ENCODE results near the gene CD52. TPM values are rescaled to one million over a fixed set of nuclear protein-coding genes. Genes with fewer than 3 reads are reported as not detected.

The CD52 gene
- total RNA-seq, 2 experiments from 2014 or later, result 324 to 344 TPM

DNA sequence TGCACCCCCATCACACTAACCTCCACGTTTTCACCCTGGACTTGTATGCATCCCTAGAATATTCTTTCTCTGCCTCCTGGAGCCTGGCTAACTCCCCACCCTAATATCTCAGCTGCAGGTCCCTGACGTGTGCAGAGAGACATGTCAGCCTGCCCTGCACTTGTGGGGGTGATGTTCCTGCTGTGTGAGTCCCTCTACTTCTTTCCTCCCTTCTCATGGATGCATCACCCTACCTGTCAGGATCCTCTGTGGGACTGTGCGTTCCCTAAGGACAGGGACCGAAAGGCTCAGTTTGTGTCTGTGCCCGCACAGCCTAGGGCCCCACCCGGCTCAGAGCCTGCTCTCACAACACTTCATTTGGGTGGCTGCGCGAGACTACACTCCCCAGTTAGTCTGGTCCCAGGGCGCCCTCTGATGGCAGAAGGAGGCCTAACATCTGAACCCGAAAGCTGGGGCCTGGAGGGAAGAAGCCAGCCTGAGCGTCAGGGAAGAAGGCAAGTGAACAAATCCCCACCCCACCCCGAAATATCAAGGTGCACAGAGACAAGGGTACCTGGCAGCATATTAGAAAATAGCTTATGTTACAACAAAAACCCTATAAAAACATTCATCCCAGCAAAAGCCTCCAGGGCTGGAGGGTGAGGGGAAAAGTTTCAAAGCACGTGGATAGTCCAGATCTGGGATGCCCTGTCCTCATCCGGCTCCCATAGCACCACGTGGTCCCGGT, 3.7 kb downstream of the CD52 start:
- Mint-ChIP-seq H3K27me3 (no peaks in the 10 kb centered on the region), H3K27ac (peak overlapping the region; percentile 94), H3K4me1 (ENCODE audit: low read depth) (peaks cover 49% of the 10 kb centered on the region), H3K9me3 (no peaks in the 10 kb centered on the region), H3K4me3 (peak overlapping the region; percentile 93), H3K36me3 (ENCODE audit: low read depth) (peaks cover 48% of the 10 kb centered on the region)
- peak; percentile 62 for ATAC-seq
- intact Hi-C loops (cut with micrococcal nuclease), result loop anchor here (2.0 kb wide), 2 partner anchors 33 to 45 kb away; no protein-coding TSS in a partner anchor
- DNase-seq, result peak; percentile 98
- POLR2A ChIA-PET, result interaction anchor here (0.6 to 11.3 kb wide), 11 partner anchors 12 to 195 kb away, joined by 3 to 284 read pairs (median 3); partner anchors contain the start of genes SH3BGRL3 and ZNF593
- TF ChIP-seq CTCF (IDR thresholded peaks at IDR 0.05), result peak; percentile 94
- CTCF ChIA-PET, result interaction anchor here (0.6 to 15.0 kb wide), 50 partner anchors 8 to 177 kb away, joined by 3 to 282 read pairs (median 5); partner anchors contain the start of genes C1orf232, CEP85, LIN28A and SH3BGRL3

- CTCF ChIA-PET, result interaction anchor here (0.6 to 15.0 kb wide), 47 partner anchors 8 to 177 kb away, joined by 3 to 282 read pairs (median 5); partner anchors contain the start of genes C1orf232, CEP85, LIN28A and SH3BGRL3
These were observed 4.2 kb downstream of the CD52 start for GRCh38 chr1:26322042-26322331.

DNA sequence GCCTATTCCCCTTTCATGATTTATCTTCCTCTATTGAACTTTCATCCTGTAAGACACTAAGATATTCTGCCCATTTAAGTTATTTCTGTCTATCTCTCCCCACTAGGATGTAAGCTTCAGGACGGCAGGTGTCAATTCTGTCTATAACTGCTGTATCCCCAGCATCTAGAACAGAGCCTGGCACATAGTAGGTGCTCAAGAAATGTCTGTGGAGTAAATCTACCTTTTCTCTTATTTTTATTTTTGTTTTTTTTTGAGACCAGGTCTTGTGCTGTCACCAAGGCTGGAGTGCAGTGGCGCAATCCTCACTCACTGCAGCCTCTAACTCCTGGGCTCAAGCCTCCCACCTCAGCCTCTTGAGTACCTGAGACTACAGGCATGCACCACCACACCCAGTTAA, 5.6 kb downstream of the CD52 start:
- H3K36me3 Mint-ChIP-seq (ENCODE audit: low read depth), result peaks cover 45% of the 10 kb centered on the region
- no peak for ATAC-seq
- H3K4me1 Mint-ChIP-seq (ENCODE audit: low read depth), result peaks cover 37% of the 10 kb centered on the region
- TF ChIP-seq CTCF (IDR thresholded peaks at IDR 0.05), result no peak
- ChIA-PET POLR2A (interaction anchor here (0.7 to 11.3 kb wide), 2 partner anchors 39 to 40 kb away, joined by 3 to 284 read pairs; partner anchors contain the start of gene SH3BGRL3), CTCF (interaction anchor here (1.5 to 15.0 kb wide), 7 partner anchors 15 to 153 kb away, joined by 3 to 282 read pairs (median 37); partner anchors contain the start of genes SH3BGRL3, UBXN11, ZNF593 and ZNF593OS)
- no peaks in the 10 kb centered on the region for H3K9me3 Mint-ChIP-seq
- no peak overlapping the region for H3K4me3 Mint-ChIP-seq
- intact Hi-C loops (cut with micrococcal nuclease), result no loop called here
- peak overlapping the region; percentile 60 for H3K27ac Mint-ChIP-seq
- H3K27me3 Mint-ChIP-seq, result no peaks in the 10 kb centered on the region
- no peak for DNase-seq

More at GRCh38 chr1:26322042-26322331, 4.2 kb downstream of the CD52 start:
- TF ChIP-seq CTCF (IDR thresholded peaks at IDR 0.05), result no peak
- H3K4me1 Mint-ChIP-seq (ENCODE audit: low read depth), result peaks cover 45% of the 10 kb centered on the region
- no peaks in the 10 kb centered on the region for H3K9me3 Mint-ChIP-seq
- H3K36me3 Mint-ChIP-seq (ENCODE audit: low read depth), result peaks cover 48% of the 10 kb centered on the region
- intact Hi-C loops (cut with micrococcal nuclease), result no loop called here
- no peak overlapping the region for H3K4me3 Mint-ChIP-seq
- POLR2A ChIA-PET, result interaction anchor here (0.6 to 11.3 kb wide), 10 partner anchors 11 to 195 kb away, joined by 3 to 284 read pairs (median 3); partner anchors contain the start of genes SH3BGRL3 and ZNF593
- peak overlapping the region; percentile 66 for H3K27ac Mint-ChIP-seq
- DNase-seq, result no peak
- ATAC-seq, result no peak
- no peaks in the 10 kb centered on the region for H3K27me3 Mint-ChIP-seq

- Mint-ChIP-seq H3K4me1 (ENCODE audit: low read depth) (peaks cover 35% of the 10 kb centered on the region), H3K27ac (peak overlapping the region; percentile 28), H3K4me3 (no peak overlapping the region), H3K36me3 (ENCODE audit: low read depth) (peaks cover 34% of the 10 kb centered on the region), H3K27me3 (no peaks in the 10 kb centered on the region), H3K9me3 (no peaks in the 10 kb centered on the region)
- POLR2A ChIA-PET, result no interaction called here
- ATAC-seq (no peak), DNase-seq (no peak)
- intact Hi-C loops (cut with micrococcal nuclease), result no loop called here
- CTCF ChIA-PET, result interaction anchor here (1.0 to 15.0 kb wide), 5 partner anchors 36 to 93 kb away, joined by 3 to 282 read pairs (median 4); partner anchors contain the start of genes CEP85 and SH3BGRL3
- no peak for TF ChIP-seq CTCF (IDR thresholded peaks at IDR 0.05)
These were observed 6.8 kb downstream of the CD52 start for GRCh38 chr1:26324550-26324949.

DNA sequence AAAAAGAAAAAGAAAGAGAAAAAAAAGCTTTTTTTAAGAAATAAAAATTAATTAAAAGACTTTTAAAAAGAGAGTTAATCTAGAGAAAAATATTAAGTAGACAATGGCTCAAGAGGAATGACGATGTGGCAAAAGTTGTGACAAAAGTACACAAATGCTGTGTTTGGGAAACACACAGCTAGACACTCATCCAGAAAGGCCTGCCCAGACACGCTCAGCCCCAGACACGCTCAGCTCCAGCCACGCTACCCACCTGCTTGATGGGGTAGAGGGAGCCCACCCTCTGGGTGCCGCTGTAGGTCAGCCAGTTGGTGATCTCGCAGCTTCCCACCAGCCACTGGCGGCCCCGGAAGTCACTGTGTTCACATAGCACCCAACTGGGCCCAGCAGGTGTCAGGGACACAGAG, 10.2 kb downstream of the CD52 start:
- no peak overlapping the region for H3K27ac Mint-ChIP-seq
- H3K36me3 Mint-ChIP-seq (ENCODE audit: low read depth), result peaks cover 8% of the 10 kb centered on the region

More for the DNA sequence above, 10.2 kb downstream of the CD52 start:
- POLR2A ChIA-PET, result interaction anchor here (0.6 kb wide), 1 partner anchor 1325 kb away, joined by 4 read pairs; no protein-coding TSS in a partner anchor
- Mint-ChIP-seq H3K27me3 (no peaks in the 10 kb centered on the region), H3K9me3 (no peaks in the 10 kb centered on the region), H3K4me1 (ENCODE audit: low read depth) (peaks cover 6% of the 10 kb centered on the region), H3K4me3 (no peak overlapping the region)
- TF ChIP-seq CTCF (IDR thresholded peaks at IDR 0.05), result no peak
- intact Hi-C loops (cut with micrococcal nuclease), result no loop called here
- ATAC-seq (no peak), DNase-seq (peak; percentile 23)
- CTCF ChIA-PET, result interaction anchor here (1.0 to 15.0 kb wide), 5 partner anchors 34 to 89 kb away, joined by 3 to 282 read pairs (median 4); partner anchors contain the start of gene SH3BGRL3
